ENCODE measurements around the gene VKORC1L1.
"Not testable (repeated sequence)": the region's sequence is repeated elsewhere in the genome, so short reads cannot be mapped to it uniquely, and the experiment has no call there.

The VKORC1L1 gene

GRCh38 chr7:65872776-65873581 lies at the start of gene VKORC1L1:
TSS of gene VKORC1L1 (plus strand) at chr7:65873074. CDS start at chr7:65873372, 298 bp downstream.
- in situ Hi-C loops (cut with MboI; ENCODE audit: low pct_unique_long_range_greater_than_20kb, low sequenced_read_pairs, unreplicated experiment) = no loop called here
- TF ChIP-seq CTCF (IDR thresholded peaks at IDR 0.05; ENCODE audit: extremely low read depth, insufficient read depth, missing control alignments) = no peak
- DNase-seq (ENCODE audit: low spot score) = peak; percentile 94

- TF ChIP-seq CTCF (IDR thresholded peaks at IDR 0.05; ENCODE audit: extremely low read depth, insufficient read depth, missing control alignments) = no peak
- no peak for DNase-seq (ENCODE audit: low spot score)
- in situ Hi-C loops (cut with MboI; ENCODE audit: low pct_unique_long_range_greater_than_20kb, low sequenced_read_pairs, unreplicated experiment) = no loop called here
Observed at GRCh38 chr7:65827366-65827765, 45.5 kb upstream of the VKORC1L1 start.

- TF ChIP-seq CTCF (IDR thresholded peaks at IDR 0.05; ENCODE audit: extremely low read depth, insufficient read depth, missing control alignments) = no peak
- in situ Hi-C loops (cut with MboI; ENCODE audit: low pct_unique_long_range_greater_than_20kb, low sequenced_read_pairs, unreplicated experiment) = no loop called here
Observed at GRCh38 chr7:65832281-65832680, 40.6 kb upstream of the VKORC1L1 start.

GRCh38 chr7:65836684-65837083 lies 36.2 kb upstream of the VKORC1L1 start:
- DNase-seq (ENCODE audit: low spot score); in situ Hi-C loops (cut with MboI; ENCODE audit: low pct_unique_long_range_greater_than_20kb, low sequenced_read_pairs, unreplicated experiment): not testable (repeated sequence)

More at GRCh38 chr7:65832281-65832680, 40.6 kb upstream of the VKORC1L1 start:
- DNase-seq (ENCODE audit: low spot score) = no peak

GRCh38 chr7:65837541-65837956 lies 35.3 kb upstream of the VKORC1L1 start:
- in situ Hi-C loops (cut with MboI; ENCODE audit: low pct_unique_long_range_greater_than_20kb, low sequenced_read_pairs, unreplicated experiment); DNase-seq (ENCODE audit: low spot score): not testable (repeated sequence)

- in situ Hi-C loops (cut with MboI; ENCODE audit: low pct_unique_long_range_greater_than_20kb, low sequenced_read_pairs, unreplicated experiment) = no loop called here
- no peak for TF ChIP-seq CTCF (IDR thresholded peaks at IDR 0.05; ENCODE audit: extremely low read depth, insufficient read depth, missing control alignments)
- DNase-seq (ENCODE audit: low spot score) = no peak
Observed at GRCh38 chr7:65839846-65840245, 33.0 kb upstream of the VKORC1L1 start.

- DNase-seq (ENCODE audit: low spot score) = no peak
- in situ Hi-C loops (cut with MboI; ENCODE audit: low pct_unique_long_range_greater_than_20kb, low sequenced_read_pairs, unreplicated experiment) = no loop called here
- peak; percentile 4 for TF ChIP-seq CTCF (IDR thresholded peaks at IDR 0.05; ENCODE audit: extremely low read depth, insufficient read depth, missing control alignments)
Observed at GRCh38 chr7:65840446-65840845, 32.4 kb upstream of the VKORC1L1 start.

GRCh38 chr7:65843616-65844015 lies 29.3 kb upstream of the VKORC1L1 start:
- DNase-seq (ENCODE audit: low spot score); in situ Hi-C loops (cut with MboI; ENCODE audit: low pct_unique_long_range_greater_than_20kb, low sequenced_read_pairs, unreplicated experiment): not testable (repeated sequence)
